Esophagus mucosa (tissue), 1 donor: ENCODE results near the gene TPRG1L. TPM values are rescaled to one million over a fixed set of nuclear protein-coding genes. Genes with fewer than 3 reads are reported as not detected.

Experiments
- ATAC-seq: fragments of 200-7000 bp; cut with Tn5 transposase; one replicate; pipeline ENCODE4 v1.9.1; 2020
- total RNA-seq: library from RNA; stranded (reverse); gene quantifications from one replicate; pipeline ENCODE4 v1.2.4, GENCODE V29; 2023
- donor health status: DM: yes; HTN: yes; CAD: no.

The TPRG1L gene
- total RNA-seq, 1 donor from 2014 or later: 40.3 TPM

DNA sequence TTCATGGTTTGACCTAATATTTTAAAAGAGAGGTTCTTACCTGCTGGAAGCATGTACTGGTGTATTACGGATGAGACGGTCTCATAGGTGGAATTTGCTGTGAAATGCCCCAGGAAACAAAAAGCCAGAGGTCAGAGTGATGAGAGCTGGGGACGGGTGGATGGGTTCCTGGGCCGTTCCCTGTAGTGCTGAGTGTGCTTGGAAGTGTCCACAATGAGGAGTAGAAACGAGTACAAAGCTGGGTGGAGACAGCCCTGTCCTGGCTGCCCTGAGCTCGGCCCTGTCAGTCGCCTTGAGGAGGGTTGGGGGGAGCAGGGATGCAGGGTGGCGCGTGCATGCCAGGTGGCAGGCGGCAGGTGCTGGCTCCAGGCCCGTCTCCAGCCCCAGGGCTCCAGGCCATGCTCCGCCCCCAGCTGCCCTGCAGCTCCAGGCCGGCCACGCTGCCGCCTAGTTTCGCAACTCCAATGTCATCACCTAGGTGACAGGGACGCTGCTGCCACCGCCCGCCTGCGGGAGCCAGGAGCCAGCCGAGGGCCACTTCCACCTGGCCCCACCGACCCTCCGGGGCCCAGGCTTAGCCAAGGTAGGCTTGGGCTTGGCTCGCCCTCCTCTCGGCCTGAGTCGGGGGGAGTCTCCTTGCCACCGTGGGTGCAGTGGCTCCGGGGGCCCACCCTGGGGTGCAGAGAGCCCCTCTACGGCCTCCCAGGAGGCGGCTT, 43.9 kb downstream of the TPRG1L start:
- peak; percentile 60 for ATAC-seq

DNA sequence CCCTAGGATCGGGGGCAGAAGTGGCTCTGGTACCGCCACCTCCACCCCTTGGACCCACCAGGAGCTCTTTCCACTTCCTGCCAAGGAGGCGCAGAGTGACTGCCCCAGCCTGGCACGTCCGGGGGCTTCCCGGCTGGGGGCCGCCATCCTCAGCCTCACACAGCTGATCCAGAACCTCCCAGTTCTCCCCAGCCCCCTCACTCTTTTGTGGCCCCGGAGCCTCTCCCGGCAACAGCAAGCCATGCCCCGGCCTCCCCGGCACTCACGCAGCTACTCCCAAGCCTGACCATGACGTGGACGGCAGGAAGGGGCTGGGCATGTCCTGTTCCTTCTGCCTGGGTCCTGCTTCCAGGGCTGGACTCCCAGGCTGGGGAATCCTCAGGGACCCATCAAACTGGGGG, 44.6 kb downstream of the TPRG1L start:
- no peak for ATAC-seq

GRCh38 chr1:3669971-3670431, 45.2 kb downstream of the TPRG1L start:
- ATAC-seq: no peak

DNA sequence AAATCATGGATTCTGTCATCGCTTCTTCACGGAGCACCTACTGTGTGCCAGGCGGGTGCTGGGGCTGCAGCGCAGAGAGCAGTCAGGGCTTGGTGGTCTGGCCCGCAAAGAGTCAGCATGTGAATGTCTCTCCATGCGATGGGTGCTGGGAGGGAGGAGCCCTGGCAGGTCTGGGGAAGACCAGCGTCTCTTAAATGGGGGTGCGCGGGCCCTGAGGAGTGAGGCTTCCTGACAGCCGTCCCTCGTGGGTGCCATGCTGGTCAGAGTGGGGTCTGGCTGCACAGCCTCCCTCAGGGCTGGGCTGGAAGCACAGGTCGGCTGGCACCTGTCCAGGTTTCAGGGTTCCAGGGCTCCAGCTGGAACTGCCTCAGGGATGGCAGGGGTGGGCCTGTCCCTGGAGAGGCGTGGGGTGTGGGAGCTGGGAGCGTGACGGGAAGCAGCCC, 46.0 kb downstream of the TPRG1L start:
- no peak for ATAC-seq

DNA sequence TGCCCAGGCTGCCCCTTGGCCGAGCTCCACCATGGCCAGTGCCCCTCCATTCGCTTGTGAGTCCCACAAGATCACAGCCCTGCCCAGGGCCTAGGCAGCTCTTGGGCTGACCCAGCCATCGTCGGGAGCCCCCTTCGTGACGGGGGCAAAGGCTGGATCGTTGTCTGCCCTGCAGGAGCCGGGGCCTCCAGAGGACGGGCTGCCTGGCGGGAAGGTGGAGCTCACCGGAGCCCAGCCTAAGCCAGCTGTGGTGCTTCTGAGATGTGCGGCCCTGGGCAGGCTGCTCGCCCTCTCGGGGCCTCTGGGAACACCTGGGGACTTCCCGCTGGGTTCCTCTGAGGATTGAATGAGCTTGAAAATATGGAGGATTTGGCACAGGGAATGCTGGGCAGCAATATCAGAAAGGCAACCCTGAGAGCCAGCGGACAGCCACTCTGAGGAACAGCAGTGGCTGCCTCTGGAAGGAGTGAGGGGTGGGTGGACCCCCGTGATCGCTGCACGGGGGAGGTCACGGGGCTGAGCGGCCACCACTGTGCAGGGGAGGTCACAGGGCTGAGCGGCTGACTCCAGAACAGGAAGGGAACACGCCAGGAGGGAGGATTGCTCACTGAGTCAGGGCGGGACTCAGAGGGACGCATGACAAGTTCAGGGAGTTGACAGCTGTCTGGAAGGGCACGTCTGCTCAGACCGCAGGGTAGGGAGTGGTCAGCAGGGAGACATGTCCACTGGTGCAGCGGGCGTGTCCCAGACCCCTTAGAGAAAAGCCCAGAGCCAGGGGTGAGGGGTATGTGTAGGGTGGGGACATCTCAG, 46.8 kb downstream of the TPRG1L start:
- peak; percentile 49 for ATAC-seq

- ATAC-seq: no peak
Observed at GRCh38 chr1:3672231-3672970, 47.6 kb downstream of the TPRG1L start.

DNA sequence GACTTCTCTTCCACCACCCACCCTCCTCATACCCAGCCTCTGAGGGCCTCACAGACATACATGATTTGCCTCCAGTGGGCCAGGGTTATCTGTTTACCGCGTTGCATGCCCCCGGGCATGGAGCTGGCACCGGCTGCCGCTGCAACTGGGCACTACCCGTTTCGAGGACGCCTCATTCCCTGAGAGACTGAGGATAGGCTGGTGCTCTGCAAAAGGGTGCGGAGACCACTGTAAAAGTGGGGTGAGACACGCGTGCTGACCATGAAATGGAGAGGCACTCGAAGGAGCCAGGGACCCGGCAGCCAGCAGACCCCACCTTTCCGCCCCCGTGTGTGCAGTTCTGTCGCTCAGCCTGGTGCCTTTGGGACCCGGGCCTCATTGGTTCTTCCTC, 48.2 kb downstream of the TPRG1L start:
- ATAC-seq: no peak

DNA sequence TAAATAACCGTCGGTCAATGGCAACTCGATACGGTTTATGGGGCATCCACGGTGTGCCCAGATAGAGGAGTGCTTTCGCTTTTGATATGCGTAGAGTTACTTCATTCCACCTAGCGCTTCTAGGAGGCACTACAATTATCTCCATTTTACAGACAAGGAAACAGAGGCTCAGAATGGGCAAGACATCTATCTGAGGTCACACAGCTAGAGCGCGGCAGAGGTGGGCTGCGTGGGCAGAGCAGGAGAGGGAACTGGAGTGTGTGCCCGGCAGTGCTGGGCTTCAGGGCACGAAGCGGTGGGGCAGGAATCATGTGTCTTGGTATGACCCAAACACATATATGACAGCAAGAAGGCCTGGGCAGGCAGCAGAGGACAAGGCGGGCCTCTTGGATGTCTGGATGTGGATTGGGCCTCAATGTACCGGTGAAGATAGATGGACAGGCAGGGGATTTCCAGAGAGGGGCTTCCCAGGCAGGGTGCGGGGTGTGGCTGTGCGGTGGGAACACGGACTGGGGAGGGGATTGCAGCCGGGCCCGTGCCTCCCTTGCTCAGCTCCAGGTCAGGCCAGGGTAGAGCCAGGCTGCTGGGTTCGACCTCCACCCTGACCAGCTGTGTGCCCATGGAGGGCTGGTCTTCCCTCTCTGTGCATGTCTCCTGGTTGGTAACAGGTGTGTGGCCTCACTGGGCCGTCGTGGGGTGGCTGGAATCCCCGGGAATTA, 48.7 kb downstream of the TPRG1L start:
- ATAC-seq: no peak

- ATAC-seq: peak; percentile 5
Observed at GRCh38 chr1:3674100-3675094, 49.6 kb downstream of the TPRG1L start.

DNA sequence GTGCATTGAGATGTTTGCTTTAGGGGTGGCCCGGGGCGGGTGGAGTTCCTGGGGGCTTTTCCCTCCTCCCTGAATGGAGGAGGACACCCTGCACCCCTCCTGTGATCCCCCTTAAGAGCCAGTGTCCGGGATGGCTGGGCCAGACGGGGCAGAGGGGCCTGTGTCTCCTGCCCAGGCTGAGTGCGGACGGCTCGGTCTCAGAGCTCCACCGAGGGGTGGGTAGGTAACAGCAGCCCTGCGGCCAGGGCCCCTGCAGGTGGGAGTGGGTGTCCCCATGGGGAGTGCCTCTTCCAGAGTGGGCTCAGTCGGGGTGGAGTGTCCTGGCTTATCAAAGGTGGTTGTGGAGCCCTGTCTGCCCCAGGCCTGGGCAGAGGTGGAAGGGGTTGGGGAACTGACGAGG, 50.6 kb downstream of the TPRG1L start:
- no peak for ATAC-seq

GRCh38 chr1:3676581-3677470, 52.0 kb downstream of the TPRG1L start:
- no peak for ATAC-seq

- ATAC-seq: no peak
Observed at GRCh38 chr1:3677484-3677883, 52.7 kb downstream of the TPRG1L start.

GRCh38 chr1:3678361-3679097, 53.7 kb downstream of the TPRG1L start:
- no peak for ATAC-seq

DNA sequence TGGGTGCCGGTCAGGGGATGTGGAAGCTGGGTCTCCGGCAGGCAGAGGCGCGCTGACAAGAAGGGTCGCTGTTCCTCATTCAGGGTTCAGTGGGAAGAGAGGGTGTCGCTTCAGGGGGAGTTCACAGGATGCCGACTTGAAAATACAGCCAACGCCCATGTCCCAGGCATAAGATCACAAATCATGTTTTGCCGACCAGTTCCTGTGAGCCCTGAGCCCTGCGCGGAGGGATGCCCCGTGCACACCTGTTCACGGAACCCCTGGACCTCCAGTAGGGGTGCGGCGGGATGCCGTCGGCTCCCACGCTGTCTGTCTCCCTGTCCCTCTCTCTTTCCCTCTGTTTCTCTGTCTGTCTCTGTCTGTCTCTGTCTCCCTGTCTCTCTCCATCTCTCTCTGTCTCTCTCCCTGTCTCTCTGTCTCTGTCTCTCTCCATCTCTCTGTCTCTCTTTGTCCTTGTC, 54.3 kb downstream of the TPRG1L start:
- no peak for ATAC-seq

Other genes with a start within 250 kb of the TPRG1L start
- gene ARHGEF16, start 170.3 kb upstream of the TPRG1L start, total RNA-seq: 19.9 TPM
- gene MEGF6, start 13.5 kb upstream of the TPRG1L start, total RNA-seq: 12.5 TPM
- gene WRAP73, start 25.1 kb downstream of the TPRG1L start, total RNA-seq: 13.9 TPM
- 5.2 TPM for gene TP73, start 27.5 kb downstream of the TPRG1L start, total RNA-seq
- gene CCDC27, start 127.4 kb downstream of the TPRG1L start, total RNA-seq: not detected
- gene SMIM1, start 147.7 kb downstream of the TPRG1L start, total RNA-seq: 1.5 TPM
- 38.6 TPM for gene LRRC47, start 171.5 kb downstream of the TPRG1L start, total RNA-seq
- 27.8 TPM for gene CEP104, start 232.2 kb downstream of the TPRG1L start, total RNA-seq
- 2.4 TPM for gene DFFB, start 232.5 kb downstream of the TPRG1L start, total RNA-seq